Measurements from ENCODE around the gene PGS1. TPM values are rescaled to one million over a fixed set of nuclear protein-coding genes. Genes with fewer than 3 reads are reported as not detected.

Gene PGS1
- total RNA-seq, 4 donors from 2014 or later: 25.4 to 63.9 (median 38.4) TPM

DNA sequence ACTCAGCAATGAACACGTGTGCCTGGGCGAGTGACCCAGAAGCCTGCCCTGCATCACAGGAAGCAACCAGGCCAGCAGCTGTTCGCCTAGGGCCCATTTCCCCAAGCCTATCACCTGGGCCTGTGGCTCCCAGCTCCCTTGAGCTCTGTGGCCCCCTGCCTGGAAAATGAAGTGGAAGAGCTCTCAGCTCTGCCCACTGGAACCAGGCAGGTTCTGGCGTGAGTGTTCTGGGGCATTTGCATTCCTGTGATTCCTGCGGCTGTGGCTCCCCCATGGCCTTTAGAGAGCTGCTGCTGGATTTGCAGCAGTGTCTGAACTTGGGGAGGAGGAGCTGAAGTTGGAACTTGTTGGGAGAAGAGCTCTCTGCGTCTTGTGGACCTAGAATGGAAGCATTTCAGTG lies 22.8 kb downstream of the PGS1 start:
- TF ChIP-seq, protein P1, sequence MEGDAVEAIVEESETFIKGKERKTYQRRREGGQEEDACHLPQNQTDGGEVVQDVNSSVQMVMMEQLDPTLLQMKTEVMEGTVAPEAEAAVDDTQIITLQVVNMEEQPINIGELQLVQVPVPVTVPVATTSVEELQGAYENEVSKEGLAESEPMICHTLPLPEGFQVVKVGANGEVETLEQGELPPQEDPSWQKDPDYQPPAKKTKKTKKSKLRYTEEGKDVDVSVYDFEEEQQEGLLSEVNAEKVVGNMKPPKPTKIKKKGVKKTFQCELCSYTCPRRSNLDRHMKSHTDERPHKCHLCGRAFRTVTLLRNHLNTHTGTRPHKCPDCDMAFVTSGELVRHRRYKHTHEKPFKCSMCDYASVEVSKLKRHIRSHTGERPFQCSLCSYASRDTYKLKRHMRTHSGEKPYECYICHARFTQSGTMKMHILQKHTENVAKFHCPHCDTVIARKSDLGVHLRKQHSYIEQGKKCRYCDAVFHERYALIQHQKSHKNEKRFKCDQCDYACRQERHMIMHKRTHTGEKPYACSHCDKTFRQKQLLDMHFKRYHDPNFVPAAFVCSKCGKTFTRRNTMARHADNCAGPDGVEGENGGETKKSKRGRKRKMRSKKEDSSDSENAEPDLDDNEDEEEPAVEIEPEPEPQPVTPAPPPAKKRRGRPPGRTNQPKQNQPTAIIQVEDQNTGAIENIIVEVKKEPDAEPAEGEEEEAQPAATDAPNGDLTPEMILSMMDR (IDR thresholded peaks at IDR 0.05; ENCODE audit: low read depth): no peak

DNA sequence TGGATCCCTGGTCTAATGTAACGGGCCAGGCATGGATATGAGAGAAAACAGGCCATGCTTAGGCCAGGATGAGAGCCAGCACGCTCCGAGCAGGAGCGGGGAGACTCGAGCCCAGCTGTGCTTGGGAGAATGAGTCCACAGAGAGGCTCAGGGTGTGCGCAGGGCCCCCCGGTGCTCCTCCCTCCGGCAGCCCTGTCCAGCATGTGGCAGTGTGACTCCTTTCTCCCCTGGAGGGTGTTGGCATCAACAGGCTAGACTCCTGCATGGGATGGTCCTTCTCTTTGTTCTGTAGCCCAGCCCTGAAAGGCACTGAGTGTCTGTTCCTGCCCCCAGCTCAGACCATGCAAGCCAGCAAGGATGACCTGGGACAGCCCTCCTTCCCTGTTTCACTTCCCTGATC lies 23.4 kb downstream of the PGS1 start:
- TF ChIP-seq, protein P1 (IDR thresholded peaks at IDR 0.05; ENCODE audit: low read depth): no peak

DNA sequence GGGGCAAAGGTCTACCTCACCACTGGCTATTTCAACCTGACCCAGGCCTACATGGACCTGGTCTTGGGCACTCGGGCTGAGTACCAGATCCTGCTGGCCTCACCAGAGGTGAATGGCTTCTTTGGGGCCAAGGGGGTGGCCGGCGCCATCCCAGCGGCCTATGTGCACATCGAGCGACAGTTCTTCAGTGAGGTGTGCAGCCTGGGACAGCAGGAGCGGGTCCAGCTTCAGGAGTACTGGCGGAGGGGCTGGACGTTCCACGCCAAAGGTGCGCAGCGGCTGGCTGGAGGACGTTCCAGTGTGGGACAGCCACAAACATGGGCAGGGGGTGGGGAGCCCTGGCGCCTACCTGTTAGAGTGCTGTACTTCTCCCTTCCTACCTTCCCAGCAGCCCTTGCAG lies 25.4 kb downstream of the PGS1 start:
- TF ChIP-seq, protein P1 (IDR thresholded peaks at IDR 0.05; ENCODE audit: low read depth): no peak

DNA sequence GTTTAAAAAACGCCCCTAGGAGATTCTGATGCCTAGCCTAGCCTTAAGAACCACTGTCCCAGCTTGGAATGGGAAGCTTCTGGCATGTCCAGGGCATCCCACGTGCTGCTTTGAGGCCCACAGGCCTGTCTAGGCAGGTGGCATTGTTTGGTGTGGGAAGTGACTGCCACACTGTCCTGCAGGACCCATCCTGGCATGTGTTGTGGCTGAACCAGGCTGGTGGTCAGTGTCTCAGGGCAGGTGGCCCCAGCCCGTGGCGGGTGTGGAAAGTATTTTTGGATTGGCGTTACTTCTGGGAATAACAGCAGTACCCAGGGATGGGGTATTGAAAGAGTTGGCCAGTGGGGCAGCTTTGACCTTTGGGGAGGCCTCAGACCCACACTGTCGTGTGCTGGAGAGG lies 27.9 kb downstream of the PGS1 start:
- TF ChIP-seq, protein P1 (IDR thresholded peaks at IDR 0.05; ENCODE audit: low read depth): no peak

DNA sequence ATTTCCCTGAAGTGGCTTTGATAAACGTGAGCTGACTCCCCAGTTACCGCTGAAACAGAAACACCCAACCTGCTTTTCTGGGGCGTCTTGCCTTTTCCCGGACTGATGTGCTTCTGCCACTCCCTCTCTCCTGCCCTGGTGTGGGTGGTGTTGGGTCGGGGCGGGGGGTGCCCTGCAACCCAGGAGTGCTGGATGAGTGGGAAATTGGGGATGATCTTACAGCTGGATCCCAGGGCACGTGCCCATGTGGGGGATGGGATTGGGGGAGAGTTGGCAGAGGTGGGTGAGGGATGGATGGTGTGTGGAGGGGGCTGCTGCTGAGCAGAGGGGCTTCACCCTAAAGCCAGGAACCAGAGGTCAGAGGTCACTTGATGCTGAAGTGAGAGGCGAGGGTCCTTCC lies 28.5 kb downstream of the PGS1 start:
- TF ChIP-seq, protein P1 (IDR thresholded peaks at IDR 0.05; ENCODE audit: low read depth): no peak

DNA sequence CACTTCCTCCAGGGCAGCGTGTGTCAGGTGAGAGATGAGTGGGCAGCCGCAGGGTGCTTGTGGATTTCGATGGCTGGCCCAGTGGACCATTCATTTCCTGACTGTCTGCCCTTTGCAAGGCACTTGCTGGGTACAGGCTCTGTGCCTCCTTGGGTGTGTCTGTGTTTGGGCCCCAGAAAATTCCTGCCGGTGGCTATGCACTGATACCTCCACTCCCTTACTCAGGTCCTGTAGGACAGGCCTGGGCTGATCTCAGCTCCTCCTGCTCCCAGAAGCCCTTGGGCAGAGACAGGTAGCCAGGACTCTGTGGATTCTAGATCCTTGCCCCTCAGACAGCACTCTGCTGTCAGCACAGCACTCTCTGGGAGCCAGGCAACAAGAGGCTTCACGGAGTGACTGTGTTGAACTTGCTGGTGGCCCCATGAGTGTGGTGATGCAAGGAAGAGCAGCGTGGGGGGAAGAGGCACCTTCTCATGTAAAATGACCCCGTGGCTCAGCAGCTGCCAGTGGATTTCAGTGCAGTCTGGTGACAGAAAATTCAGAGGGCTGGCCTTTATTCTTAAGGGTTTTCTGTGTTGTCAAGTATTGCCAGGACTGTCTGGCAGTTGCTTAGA lies 29.0 kb downstream of the PGS1 start:
- TF ChIP-seq, protein P1 (IDR thresholded peaks at IDR 0.05; ENCODE audit: low read depth): no peak

DNA sequence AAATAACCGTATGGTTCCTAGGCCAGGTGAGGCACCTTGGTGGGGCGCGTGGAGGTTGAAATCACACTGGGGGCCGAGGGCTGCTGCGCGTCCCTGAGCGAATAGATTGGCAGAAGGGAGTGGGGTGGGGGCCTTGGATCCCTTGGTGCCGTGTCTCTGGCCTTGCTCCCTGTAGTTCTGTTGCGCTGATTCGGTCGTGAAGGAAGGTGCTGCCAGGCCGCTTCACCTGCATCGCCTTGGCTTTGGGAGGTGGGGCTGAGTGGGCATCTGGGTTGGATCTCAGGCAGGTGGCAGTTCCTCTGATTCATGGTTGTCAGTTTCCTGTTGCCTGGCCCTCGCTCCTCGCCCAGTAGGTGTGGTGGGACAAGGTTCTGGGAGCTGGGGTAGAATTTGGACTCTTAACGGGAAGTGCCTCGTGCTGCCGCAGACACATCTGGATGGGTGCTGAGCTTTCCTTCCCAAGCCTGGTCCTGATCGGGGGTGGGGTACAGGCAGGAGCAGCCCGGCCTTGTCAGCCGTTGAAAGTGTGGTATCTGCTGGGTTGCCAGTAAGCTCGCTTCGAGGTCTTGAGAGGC lies 30.1 kb downstream of the PGS1 start:
- TF ChIP-seq, protein P1 (IDR thresholded peaks at IDR 0.05; ENCODE audit: low read depth): no peak

Measured in subcutaneous adipose tissue (tissue), 4 donors.